ENCODE data around the gene SMPD2.

The SMPD2 gene

GRCh38 chr6:109447087-109447486, 6.6 kb downstream of the SMPD2 start:
- no peak for DNase-seq (ENCODE audit: low read depth)

GRCh38 chr6:109447878-109448555, 7.5 kb downstream of the SMPD2 start:
- no peak for DNase-seq (ENCODE audit: low read depth)

- no peak for DNase-seq (ENCODE audit: low read depth)
These were observed 8.1 kb downstream of the SMPD2 start for GRCh38 chr6:109448615-109449014.

GRCh38 chr6:109449064-109449794, 8.7 kb downstream of the SMPD2 start:
- no peak for DNase-seq (ENCODE audit: low read depth)

GRCh38 chr6:109449795-109450673, 9.5 kb downstream of the SMPD2 start:
- DNase-seq (ENCODE audit: low read depth): no peak

- no peak for DNase-seq (ENCODE audit: low read depth)
These were observed 10.3 kb downstream of the SMPD2 start for GRCh38 chr6:109450801-109451200.

- no peak for DNase-seq (ENCODE audit: low read depth)
These were observed 10.9 kb downstream of the SMPD2 start for GRCh38 chr6:109451376-109451775.

GRCh38 chr6:109452181-109452580, 11.7 kb downstream of the SMPD2 start:
- DNase-seq (ENCODE audit: low read depth): no peak

- DNase-seq (ENCODE audit: low read depth): no peak
These were observed 12.6 kb downstream of the SMPD2 start for GRCh38 chr6:109453156-109453555.

- DNase-seq (ENCODE audit: low read depth): no peak
These were observed 13.3 kb downstream of the SMPD2 start for GRCh38 chr6:109453594-109454495.

GRCh38 chr6:109454496-109455436, 14.2 kb downstream of the SMPD2 start:
- DNase-seq (ENCODE audit: low read depth): peak; percentile 58

- DNase-seq (ENCODE audit: low read depth): peak; percentile 56
These were observed 15.1 kb downstream of the SMPD2 start, which contains the start of gene MICAL1 for GRCh38 chr6:109455437-109456110. Gene MICAL1 (minus strand): TSS chr6:109455772. CDS start chr6:109454196, 1,576 bp downstream.

GRCh38 chr6:109456111-109456583, 15.6 kb downstream of the SMPD2 start:
- DNase-seq (ENCODE audit: low read depth): no peak

- DNase-seq (ENCODE audit: low read depth): no peak
These were observed 16.4 kb downstream of the SMPD2 start for GRCh38 chr6:109456710-109457561.

- DNase-seq (ENCODE audit: low read depth): no peak
These were observed 17.1 kb downstream of the SMPD2 start for GRCh38 chr6:109457562-109457996.

GRCh38 chr6:109458774-109459531, 18.4 kb downstream of the SMPD2 start:
- DNase-seq (ENCODE audit: low read depth): peak; percentile 25

- no peak for DNase-seq (ENCODE audit: low read depth)
These were observed 19.8 kb downstream of the SMPD2 start for GRCh38 chr6:109460161-109460829.
